ENCODE results near the gene FBH1.
A peak's percentile ranks its signal among the peaks of the same experiment; 100 is the strongest.
"Not testable (repeated sequence)": the region's sequence is repeated elsewhere in the genome, so short reads cannot be mapped to it uniquely, and the experiment has no call there.

FBH1 gene

DNA sequence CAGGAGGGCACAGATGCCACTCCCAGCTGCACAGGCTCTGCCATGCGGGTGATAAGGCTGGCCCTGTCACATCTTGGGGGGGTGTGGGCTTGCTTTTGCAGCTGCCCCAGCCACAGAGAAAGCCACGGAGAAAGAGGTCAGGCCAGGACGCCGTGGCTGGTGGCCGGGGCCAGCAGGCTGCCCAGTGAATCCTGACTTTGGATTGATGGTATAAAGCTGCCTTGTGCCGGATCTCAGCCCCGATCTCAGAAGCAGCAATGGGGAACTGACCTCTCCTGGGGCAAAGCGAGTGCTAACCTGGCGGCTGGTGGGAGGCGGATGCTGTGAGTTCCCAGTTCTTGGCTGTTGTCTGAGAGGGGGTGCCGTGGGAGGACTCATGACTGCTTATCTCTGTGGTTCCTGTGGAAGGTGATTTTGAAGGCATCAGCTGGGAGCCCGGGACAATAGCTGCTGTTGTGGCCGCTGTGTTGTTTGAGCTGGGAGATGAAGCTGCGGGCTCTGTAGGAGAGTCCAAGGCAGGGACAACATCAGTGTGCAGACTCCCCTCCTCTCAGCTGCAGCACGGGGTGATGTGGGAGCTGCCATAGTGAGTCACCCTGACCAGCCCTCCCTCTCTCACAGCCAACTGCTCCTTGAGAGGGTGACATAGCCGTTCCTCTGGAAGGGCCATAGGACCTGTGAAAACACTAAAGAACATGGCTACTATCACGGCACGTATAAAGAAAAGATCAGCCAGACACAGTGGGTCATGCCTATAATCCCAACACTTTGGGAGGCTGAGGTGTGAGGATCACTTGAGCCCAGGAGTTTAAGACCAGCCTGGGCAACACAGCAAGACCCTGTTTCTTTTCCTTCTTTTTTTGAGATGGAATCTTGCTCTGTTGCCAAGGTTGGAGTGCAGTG, 70.3 kb downstream of the FBH1 start:
- Mint-ChIP-seq H3K27ac (no peak overlapping the region), H3K27me3 (ENCODE audit: low read depth, poor library complexity) (peaks cover 16% of the 10 kb centered on the region), H3K4me1 (peaks cover 9% of the 10 kb centered on the region), H3K9me3 (no peaks in the 10 kb centered on the region), H3K4me3 (no peak overlapping the region), H3K36me3 (ENCODE audit: low read depth) (no peaks in the 10 kb centered on the region)
- DNase-seq = no peak
- TF ChIP-seq, protein P1, sequence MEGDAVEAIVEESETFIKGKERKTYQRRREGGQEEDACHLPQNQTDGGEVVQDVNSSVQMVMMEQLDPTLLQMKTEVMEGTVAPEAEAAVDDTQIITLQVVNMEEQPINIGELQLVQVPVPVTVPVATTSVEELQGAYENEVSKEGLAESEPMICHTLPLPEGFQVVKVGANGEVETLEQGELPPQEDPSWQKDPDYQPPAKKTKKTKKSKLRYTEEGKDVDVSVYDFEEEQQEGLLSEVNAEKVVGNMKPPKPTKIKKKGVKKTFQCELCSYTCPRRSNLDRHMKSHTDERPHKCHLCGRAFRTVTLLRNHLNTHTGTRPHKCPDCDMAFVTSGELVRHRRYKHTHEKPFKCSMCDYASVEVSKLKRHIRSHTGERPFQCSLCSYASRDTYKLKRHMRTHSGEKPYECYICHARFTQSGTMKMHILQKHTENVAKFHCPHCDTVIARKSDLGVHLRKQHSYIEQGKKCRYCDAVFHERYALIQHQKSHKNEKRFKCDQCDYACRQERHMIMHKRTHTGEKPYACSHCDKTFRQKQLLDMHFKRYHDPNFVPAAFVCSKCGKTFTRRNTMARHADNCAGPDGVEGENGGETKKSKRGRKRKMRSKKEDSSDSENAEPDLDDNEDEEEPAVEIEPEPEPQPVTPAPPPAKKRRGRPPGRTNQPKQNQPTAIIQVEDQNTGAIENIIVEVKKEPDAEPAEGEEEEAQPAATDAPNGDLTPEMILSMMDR (IDR thresholded peaks at IDR 0.05) = no peak

DNA sequence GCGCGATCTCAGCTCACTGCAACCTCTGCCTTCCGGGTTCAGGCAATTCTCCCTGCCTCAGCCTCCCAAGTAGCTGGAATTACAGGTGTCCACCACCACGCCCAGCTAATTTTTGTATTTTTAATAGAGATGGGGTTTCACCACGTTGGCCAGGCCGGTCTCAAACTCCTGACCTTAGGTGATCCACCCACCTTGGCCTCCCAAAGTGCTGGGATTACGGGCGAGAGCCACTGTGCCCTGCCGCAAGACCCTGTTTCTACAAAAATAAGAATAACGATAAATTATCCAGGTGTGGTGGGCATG, 70.9 kb downstream of the FBH1 start:
- H3K27ac Mint-ChIP-seq; H3K36me3 Mint-ChIP-seq (ENCODE audit: low read depth); H3K4me3 Mint-ChIP-seq; H3K4me1 Mint-ChIP-seq; H3K9me3 Mint-ChIP-seq; DNase-seq: not testable (repeated sequence)
- peaks cover 16% of the 10 kb centered on the region for H3K27me3 Mint-ChIP-seq (ENCODE audit: low read depth, poor library complexity)

DNA sequence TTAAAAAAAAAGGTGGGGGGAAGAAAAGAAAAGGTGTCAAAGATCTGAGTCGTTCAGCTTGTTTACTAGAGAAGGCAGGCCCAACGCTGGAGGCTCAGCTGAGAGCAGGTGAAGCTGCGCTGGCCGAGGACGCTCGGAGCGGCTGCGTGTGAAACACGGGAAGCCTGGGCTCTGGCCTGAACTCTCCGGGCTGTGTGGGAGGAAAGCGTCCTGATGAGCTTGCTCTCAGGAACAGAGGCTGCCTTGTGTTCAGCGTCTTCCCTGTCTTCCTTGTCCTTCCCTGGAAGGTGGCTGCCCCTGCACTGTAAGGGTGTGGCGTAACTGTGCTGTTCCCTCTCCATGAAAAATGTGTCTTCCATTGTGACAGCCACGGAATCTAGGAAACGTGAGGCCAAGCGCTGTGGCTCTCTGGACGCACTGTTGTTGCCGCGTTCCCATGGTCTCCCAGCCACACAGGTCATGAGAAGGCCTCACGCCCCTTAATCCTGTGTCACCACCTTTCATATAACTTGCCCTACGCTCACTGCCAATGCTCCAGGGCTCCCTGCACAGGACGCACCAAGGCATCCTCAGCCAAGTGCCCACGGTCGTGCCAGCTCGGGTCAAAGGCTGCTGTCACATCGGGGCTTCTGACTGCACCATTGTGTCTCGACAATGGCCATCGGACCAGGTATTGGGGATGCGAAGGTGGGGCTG, 71.5 kb downstream of the FBH1 start:
- no peaks in the 10 kb centered on the region for H3K36me3 Mint-ChIP-seq (ENCODE audit: low read depth)
- DNase-seq = no peak
- H3K27ac Mint-ChIP-seq = peak overlapping the region; percentile 81
- peaks cover 12% of the 10 kb centered on the region for H3K27me3 Mint-ChIP-seq (ENCODE audit: low read depth, poor library complexity)
- no peaks in the 10 kb centered on the region for H3K9me3 Mint-ChIP-seq
- H3K4me1 Mint-ChIP-seq = peaks cover 9% of the 10 kb centered on the region
- TF ChIP-seq, protein P1 (IDR thresholded peaks at IDR 0.05) = no peak
- no peak overlapping the region for H3K4me3 Mint-ChIP-seq

DNA sequence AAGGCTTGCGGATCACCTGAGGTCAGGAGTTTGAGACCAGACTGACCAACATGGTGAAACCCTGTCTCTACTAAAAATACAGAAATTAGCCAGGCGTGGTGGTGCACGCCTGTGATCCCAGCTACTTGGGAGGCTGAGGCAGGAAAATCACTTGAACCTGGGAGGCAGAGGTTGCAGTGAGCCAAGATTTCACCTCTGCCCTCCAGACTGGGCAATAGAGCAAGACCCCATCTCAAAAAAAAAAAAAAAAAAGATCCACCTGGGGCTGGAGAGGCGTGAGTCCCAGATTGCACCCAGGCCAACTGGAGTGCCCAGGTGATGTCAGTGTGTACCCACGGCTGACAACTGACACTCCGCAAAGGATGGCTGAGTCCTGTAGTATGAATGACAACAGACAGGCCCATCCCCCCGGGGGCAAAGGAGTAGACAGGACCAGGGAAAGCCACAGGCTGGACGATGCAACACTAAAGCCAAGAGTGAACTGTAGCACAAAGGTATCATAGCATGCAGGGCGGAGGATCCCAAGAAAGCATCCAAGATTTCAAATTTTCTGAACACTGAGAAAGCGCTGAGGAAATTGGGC, 72.4 kb downstream of the FBH1 start:
- not testable (repeated sequence) for H3K27ac Mint-ChIP-seq; H3K9me3 Mint-ChIP-seq; H3K4me3 Mint-ChIP-seq; H3K4me1 Mint-ChIP-seq; DNase-seq; H3K36me3 Mint-ChIP-seq (ENCODE audit: low read depth)
- H3K27me3 Mint-ChIP-seq (ENCODE audit: low read depth, poor library complexity) = peaks cover 15% of the 10 kb centered on the region

DNA sequence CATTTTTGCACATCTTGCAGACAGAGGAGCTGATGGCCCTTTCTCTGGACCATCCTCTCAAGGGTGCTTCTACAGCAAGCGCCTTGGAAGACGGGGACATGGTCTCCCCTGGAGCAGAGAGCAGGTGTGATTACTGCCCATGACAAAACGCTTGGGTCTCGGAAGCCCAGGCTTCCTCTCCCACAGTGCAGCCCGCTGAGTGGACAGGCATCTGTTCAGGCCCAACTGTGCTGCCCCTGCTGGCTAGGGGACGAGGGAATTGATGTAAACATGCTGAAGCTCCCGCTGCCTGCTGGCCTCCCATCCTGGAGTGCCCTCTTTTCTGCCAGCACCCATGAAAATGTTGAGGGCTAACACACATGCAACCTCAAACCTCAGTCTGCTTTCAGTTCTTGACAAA, 73.0 kb downstream of the FBH1 start:
- no peak for DNase-seq
- Mint-ChIP-seq H3K36me3 (ENCODE audit: low read depth) (no peaks in the 10 kb centered on the region), H3K9me3 (no peaks in the 10 kb centered on the region), H3K27ac (no peak overlapping the region), H3K27me3 (ENCODE audit: low read depth, poor library complexity) (peaks cover 18% of the 10 kb centered on the region), H3K4me1 (peaks cover 9% of the 10 kb centered on the region), H3K4me3 (no peak overlapping the region)
- TF ChIP-seq, protein P1 (IDR thresholded peaks at IDR 0.05) = no peak

GRCh38 chr10:5963591-5963990, 73.5 kb downstream of the FBH1 start:
- DNase-seq = no peak
- Mint-ChIP-seq H3K9me3 (no peaks in the 10 kb centered on the region), H3K27me3 (ENCODE audit: low read depth, poor library complexity) (peaks cover 22% of the 10 kb centered on the region), H3K4me1 (peaks cover 9% of the 10 kb centered on the region), H3K4me3 (no peak overlapping the region), H3K36me3 (ENCODE audit: low read depth) (no peaks in the 10 kb centered on the region), H3K27ac (no peak overlapping the region)
- TF ChIP-seq, protein P1 (IDR thresholded peaks at IDR 0.05) = no peak
